ENCODE data around the gene CCL11. TPM values are rescaled to one million over a fixed set of nuclear protein-coding genes. Genes with fewer than 3 reads are reported as not detected.

CCL11 gene
- total and polyA plus RNA-seq, 2 of the 8 experiments (the other 6 are each of a cell fraction or from before 2014, with no cell fraction given) = not detected

DNA sequence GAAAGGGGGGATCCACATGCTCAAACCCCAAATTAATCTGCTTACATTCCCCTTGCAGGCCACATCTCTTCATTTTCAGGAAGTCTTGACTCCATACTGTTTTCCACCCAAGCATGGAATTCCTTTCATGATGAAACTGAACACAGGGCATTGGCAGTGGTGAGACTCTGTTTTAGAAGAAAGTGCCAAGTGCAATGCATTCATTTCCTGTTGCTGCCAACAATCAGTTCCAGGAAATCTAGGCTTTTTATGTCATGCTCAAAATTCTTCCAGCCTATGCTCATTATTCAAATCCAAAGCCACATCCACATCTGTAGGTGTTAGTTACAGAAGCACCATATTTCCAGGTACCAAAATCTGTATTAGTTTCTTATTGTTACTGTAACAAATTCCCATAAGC, 26.4 kb upstream of the CCL11 start:
- no peak overlapping the region for H2AFZ ChIP-seq (ENCODE audit: low read length)
- H3K4me1 ChIP-seq (replicated peaks in 1 of 4; ENCODE audit: control insufficient read depth in 3 of 4, insufficient read depth in 4 of 4, low read length in 3 of 4) = peaks cover 4 to 11% (median 6%) of the 10 kb centered on the region in 4 experiments; a peak in 6 of 7 replicates
- no peak for DNase-seq (ENCODE audit: low read depth in 1 of 2, low spot score in 2 of 2)
- no peak overlapping the region for H3K23ac ChIP-seq (ENCODE audit: insufficient read length)
- no peak overlapping the region for H2BK15ac ChIP-seq (ENCODE audit: low read length)
- no peak overlapping the region for H2BK5ac ChIP-seq (ENCODE audit: low read depth, low read length)
- H3K36me3 ChIP-seq (ENCODE audit: control insufficient read depth in 2 of 4, insufficient read depth in 4 of 4, low read length in 3 of 4) = no peaks in the 10 kb centered on the region
- H2BK20ac ChIP-seq (ENCODE audit: low read length) = no peak overlapping the region
- H3K23me2 ChIP-seq (ENCODE audit: low read depth, low read length) = peaks cover 6% of the 10 kb centered on the region; the same call in 1 of the 2 replicates
- H3K27ac ChIP-seq (ENCODE audit: low read depth, low read length) = no peak overlapping the region
- H3K27me3 ChIP-seq (replicated peaks in 1 of 4; ENCODE audit: control insufficient read depth in 3 of 4, extremely low read depth in 1 of 4, insufficient read depth in 3 of 4, low read length in 3 of 4) = no peaks in the 10 kb centered on the region
- H2AK5ac ChIP-seq (ENCODE audit: low read depth, low read length) = no peak overlapping the region
- no peaks in the 10 kb centered on the region for H3K79me2 ChIP-seq (ENCODE audit: control insufficient read depth in 1 of 2, insufficient read depth in 2 of 2, low read length in 2 of 2)
- H4K8ac ChIP-seq (ENCODE audit: extremely low read depth, insufficient read depth, low read length) = no peak overlapping the region
- no peak for FAIRE-seq
- H3K4ac ChIP-seq (replicated peaks; ENCODE audit: insufficient read length, low read depth, low read length) = no peak overlapping the region
- H3K9ac ChIP-seq (replicated peaks in 1 of 4; ENCODE audit: extremely low read depth in 1 of 4, low read depth in 3 of 4, low read length in 3 of 4) = no peak overlapping the region
- H3K79me1 ChIP-seq (ENCODE audit: low read depth, low read length) = no peaks in the 10 kb centered on the region
- ChIA-PET POLR2A (ENCODE audit: partially characterized antibody) (no interaction called here), CTCF (ENCODE audit: partially characterized antibody) (no interaction called here)
- H4K5ac ChIP-seq (ENCODE audit: insufficient read length, low read depth, low read length) = no peak overlapping the region
- H3K4me3 ChIP-seq (ENCODE audit: extremely low read depth in 1 of 4, insufficient read depth in 2 of 4, low read depth in 3 of 4, low read length in 4 of 4) = no peak overlapping the region
- H3K18ac ChIP-seq (ENCODE audit: extremely low read depth, low read length) = no peak overlapping the region
- no peak overlapping the region for H4K91ac ChIP-seq (replicated peaks; ENCODE audit: insufficient read length, low read length)
- no peaks in the 10 kb centered on the region for H3K9me3 ChIP-seq (ENCODE audit: insufficient read depth in 2 of 2, low read depth in 1 of 2, low read length in 1 of 2)
- no peaks in the 10 kb centered on the region for H4K20me1 ChIP-seq (replicated peaks in 1 of 2; ENCODE audit: control insufficient read depth in 1 of 2, insufficient read depth in 2 of 2, low read length in 2 of 2)
- H3K4me2 ChIP-seq (ENCODE audit: insufficient read depth in 1 of 2, low read depth in 2 of 2, low read length in 2 of 2) = no peak overlapping the region
- no peak overlapping the region for H3K56ac ChIP-seq (replicated peaks; ENCODE audit: insufficient read length, low read depth, low read length)
- H2BK12ac ChIP-seq (ENCODE audit: low read depth, low read length) = peak overlapping the region; percentile 42; the same call in 1 of the 2 replicates
- no peak overlapping the region for H3K14ac ChIP-seq (ENCODE audit: insufficient read length)
- H2BK120ac ChIP-seq (replicated peaks; ENCODE audit: low read depth, low read length) = no peak overlapping the region
- TF ChIP-seq EZH2 (IDR thresholded peaks at IDR 0.05; ENCODE audit: low read depth, low read length, severe bottlenecking) (no peak), ATF2 (IDR thresholded peaks at IDR 0.05; ENCODE audit: low read length) (no peak), FOSL1 (IDR thresholded peaks at IDR 0.05; ENCODE audit: insufficient read depth, low read depth, low read length) (no peak), POU5F1 (IDR thresholded peaks at IDR 0.05; ENCODE audit: low read depth, low read length) (no peak), GTF2F1 (IDR thresholded peaks at IDR 0.05; ENCODE audit: borderline replicate concordance, low read depth, low read length) (no peak), EP300 (IDR thresholded peaks at IDR 0.05; ENCODE audit: borderline replicate concordance in 1 of 2, low read depth in 2 of 2, low read length in 2 of 2) (no peak), HDAC2 (IDR thresholded peaks at IDR 0.05; ENCODE audit: borderline replicate concordance in 1 of 2, low read depth in 2 of 2, low read length in 2 of 2) (no peak), SUZ12 (IDR thresholded peaks at IDR 0.05; ENCODE audit: low read length) (no peak), KDM5A (IDR thresholded peaks at IDR 0.05; ENCODE audit: low read length) (no peak), SAP30 (IDR thresholded peaks at IDR 0.05; ENCODE audit: insufficient read depth, insufficient replicate concordance, low read length) (no peak), MAFK (IDR thresholded peaks at IDR 0.05; ENCODE audit: low read depth, low read length) (no peak), EGR1 (IDR thresholded peaks at IDR 0.05; ENCODE audit: borderline replicate concordance, low read depth, low read length) (no peak)
